ENCODE data around the gene GNAZ.

DNA sequence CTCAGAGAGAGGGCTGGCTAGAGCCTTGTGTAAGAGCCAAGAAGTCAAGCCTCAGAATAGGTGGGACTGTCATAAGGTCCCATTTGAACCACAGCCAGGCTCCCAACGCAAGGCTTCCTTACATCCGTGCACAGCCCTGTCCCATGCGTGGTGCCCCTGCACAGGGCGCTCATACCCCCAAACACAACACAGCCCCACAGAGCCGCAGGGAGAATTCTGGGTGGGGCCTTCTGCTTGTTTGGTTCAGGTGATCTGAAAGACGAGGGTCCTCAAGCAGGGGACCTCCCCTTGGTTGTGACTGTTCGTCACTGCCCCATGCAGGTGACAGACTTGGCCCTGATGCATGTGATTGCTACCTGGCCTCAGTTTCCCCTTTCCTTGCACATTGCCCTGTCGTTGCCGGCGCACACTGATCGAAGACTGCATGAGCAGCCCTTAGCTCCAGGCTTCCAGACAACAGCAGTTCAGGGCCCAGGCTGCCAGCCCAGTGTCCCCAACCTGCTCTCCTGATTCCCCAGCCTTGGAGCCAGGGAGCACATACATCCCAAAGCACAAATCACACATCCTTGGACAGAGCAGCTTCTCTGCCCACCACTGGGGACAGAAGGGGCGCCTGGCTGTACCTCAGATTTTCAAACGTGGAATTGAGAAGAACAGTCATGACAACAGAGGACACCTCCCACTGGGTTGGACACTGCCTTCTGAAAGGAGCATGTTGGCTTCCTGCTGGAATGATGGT is 22.1 kb downstream of the GNAZ start:
- TF ChIP-seq CTCF (IDR thresholded peaks at IDR 0.05; ENCODE audit: insufficient read depth, low read length) (no peak), POLR2AphosphoS5 (IDR thresholded peaks at IDR 0.05; ENCODE audit: low read depth) (no peak), SPI1 (IDR thresholded peaks at IDR 0.05; ENCODE audit: borderline replicate concordance, low read depth) (no peak)

Measured in HL-60 (cell line).